Measurements from ENCODE around the gene TRIM52.
"Not testable (repeated sequence)": the region's sequence is repeated elsewhere in the genome, so short reads cannot be mapped to it uniquely, and the experiment has no call there.

TRIM52 gene

GRCh38 chr5:181260720-181261319, at the start of gene TRIM52:
TRIM52 (minus strand) TSS chr5:181261143; CDS start chr5:181260813, 330 bp downstream.
- peak; percentile 91 for DNase-seq

GRCh38 chr5:181287331-181287730, 26.4 kb upstream of the TRIM52 start:
- ATAC-seq, result not testable (repeated sequence)

More at GRCh38 chr5:181260720-181261319, at the start of gene TRIM52:
- ATAC-seq, result peak; percentile 91

DNA sequence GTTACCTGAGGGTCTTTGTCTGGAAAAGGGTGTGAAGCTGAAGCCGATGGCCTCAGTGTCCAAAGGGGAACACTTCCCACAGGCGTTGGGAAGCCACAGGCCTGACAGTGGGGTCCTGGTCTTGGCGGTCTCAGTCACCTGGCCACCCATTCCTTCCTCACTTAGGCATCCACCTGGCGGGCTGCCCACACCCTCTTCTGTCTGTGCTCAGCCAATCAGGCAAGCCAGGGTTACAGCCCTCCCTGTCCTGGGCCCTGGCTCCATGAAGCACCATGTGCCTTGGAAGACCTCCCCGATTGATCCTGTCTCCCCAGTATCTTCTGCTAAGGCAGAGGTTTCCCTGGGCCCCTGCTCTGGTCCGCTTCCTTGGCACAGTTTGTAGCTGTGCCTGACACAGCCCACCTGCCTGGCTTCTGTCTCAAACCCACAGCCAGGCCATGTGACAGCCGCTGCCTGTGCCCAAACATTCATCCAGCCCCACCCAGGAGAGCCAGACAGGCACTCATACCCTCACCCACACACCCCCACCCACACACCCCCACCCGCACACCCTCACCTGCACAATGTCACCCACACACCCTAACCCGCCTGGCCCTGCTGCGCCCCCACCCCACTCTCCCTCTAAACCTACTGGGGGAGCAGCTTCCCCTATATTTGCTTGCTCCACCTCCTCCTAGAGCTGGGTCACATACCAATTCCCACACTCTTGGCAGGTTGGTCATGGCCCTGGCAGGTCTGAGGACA, 25.2 kb upstream of the TRIM52 start:
- not testable (repeated sequence) for DNase-seq, ATAC-seq

More at GRCh38 chr5:181287331-181287730, 26.4 kb upstream of the TRIM52 start:
- DNase-seq, result not testable (repeated sequence)

GRCh38 chr5:181283841-181284755, 23.2 kb upstream of the TRIM52 start:
- not testable (repeated sequence) for ATAC-seq, DNase-seq

- ATAC-seq (peak; percentile 28), DNase-seq (no peak)
These were observed 22.4 kb upstream of the TRIM52 start for GRCh38 chr5:181283347-181283746.

- no peak for DNase-seq
- no peak for ATAC-seq
These were observed 21.9 kb upstream of the TRIM52 start for GRCh38 chr5:181282874-181283273.

- not testable (repeated sequence) for ATAC-seq, DNase-seq
These were observed 21.5 kb upstream of the TRIM52 start for GRCh38 chr5:181282415-181282814.

DNA sequence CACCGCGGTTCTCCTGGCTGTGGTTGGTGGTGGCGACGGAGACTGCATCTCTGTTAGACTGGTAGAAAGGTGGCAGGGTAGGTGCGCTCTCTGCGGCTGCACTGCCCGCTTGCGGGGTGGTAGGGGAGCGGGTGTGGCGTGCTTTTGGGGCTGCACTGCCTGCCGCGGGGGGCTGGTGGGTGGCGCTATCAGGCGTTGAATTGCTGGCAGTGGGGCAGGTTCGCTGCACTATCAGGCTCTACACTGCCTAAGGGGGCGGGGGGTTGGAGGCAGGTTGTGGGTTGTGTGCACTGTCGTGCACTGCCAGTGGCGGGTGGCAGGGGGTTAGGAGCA, 21.0 kb upstream of the TRIM52 start:
- DNase-seq, result no peak

DNA sequence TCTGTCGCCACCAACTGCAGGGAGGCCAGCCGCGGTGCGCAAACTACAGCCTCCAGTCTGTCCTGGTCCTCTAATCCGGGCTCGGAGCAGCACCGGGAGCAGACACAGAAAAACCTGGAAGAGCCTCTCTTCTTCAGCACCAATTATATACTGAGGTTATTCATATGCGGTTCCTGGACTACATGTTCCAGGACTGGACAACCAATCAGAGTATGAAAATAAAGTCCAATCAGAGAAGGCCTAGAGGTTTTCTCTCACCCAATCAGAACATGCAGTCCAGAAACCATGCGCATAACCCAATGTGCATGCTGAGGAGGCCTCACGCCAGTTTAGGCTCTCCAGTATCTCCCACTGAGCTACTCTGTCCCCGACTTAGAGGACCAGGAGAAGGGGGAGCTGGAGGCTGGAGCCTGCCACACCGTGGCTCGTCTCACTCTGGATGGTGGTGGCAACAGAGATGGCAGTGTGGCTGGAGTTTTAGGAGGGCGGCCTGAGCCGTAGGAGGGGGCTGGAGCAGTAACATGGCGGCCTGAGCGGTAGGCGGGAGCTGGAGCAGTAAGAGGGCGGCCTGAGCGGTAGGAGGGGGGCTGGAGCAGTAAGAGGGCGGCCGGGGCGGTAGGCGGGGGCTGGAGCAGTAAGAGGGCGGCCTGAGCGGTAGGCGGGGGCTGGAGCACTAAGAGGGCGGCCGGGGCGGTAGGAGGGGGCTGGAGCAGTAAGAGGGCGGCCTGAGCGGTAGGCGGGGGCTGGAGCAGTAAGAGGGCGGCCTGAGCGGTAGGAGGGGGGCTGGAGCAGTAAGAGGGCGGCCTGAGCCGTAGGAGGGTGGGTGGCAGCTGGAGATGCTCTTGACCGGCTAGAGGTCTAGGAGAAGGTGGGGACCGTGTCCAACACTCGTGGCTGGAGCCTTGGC, 20.4 kb upstream of the TRIM52 start:
- no peak for DNase-seq
- ATAC-seq, result no peak

More for the DNA sequence above, 21.0 kb upstream of the TRIM52 start:
- no peak for ATAC-seq

- DNase-seq, result no peak
- no peak for ATAC-seq
These were observed 19.4 kb upstream of the TRIM52 start for GRCh38 chr5:181280251-181280762.

DNA sequence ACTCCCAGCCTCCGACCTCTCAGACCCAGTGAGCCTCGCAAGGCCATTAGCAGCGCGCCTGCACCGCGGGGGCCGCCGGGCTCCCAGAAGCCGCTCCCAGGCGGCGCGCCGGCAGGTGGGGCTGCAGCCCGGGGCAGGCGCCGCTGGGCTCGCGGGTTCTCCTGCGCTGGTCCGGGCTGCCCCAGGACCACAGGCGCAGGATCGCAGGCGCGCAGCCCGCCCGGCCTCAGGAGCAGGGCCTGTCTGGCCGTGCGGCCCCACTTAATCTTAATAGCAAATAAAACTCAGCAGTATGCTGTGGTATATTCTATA, 12.4 kb upstream of the TRIM52 start:
- DNase-seq, result peak; percentile 35
- ATAC-seq, result peak; percentile 36

DNA sequence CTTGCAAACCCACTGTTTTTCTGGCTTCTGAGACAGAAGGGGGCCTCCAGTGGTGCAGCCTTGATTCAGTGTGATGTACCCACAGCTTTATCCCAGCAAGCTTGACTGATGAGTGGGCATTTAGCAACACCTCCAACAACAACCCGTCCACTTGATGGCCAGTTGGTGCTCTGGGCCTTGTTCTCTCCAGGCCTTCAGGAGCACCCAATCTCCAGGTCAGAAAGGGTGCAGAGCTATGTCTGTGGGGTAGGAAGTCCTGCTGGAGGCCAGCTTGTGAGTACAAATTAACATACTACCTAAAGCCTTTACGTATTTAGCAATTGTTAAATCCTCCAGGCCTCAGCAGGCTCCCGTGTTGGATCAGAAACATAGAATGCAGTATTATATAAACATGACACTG, 10.1 kb upstream of the TRIM52 start:
- ATAC-seq (no peak), DNase-seq (no peak)

GRCh38 chr5:181267907-181268306, 7.0 kb upstream of the TRIM52 start:
- not testable (repeated sequence) for DNase-seq

GRCh38 chr5:181267291-181267904, 6.5 kb upstream of the TRIM52 start:
- not testable (repeated sequence) for DNase-seq, ATAC-seq

More at GRCh38 chr5:181267907-181268306, 7.0 kb upstream of the TRIM52 start:
- ATAC-seq, result not testable (repeated sequence)

GRCh38 chr5:181265092-181265671, 4.2 kb upstream of the TRIM52 start:
- DNase-seq, result no peak
- no peak for ATAC-seq

DNA sequence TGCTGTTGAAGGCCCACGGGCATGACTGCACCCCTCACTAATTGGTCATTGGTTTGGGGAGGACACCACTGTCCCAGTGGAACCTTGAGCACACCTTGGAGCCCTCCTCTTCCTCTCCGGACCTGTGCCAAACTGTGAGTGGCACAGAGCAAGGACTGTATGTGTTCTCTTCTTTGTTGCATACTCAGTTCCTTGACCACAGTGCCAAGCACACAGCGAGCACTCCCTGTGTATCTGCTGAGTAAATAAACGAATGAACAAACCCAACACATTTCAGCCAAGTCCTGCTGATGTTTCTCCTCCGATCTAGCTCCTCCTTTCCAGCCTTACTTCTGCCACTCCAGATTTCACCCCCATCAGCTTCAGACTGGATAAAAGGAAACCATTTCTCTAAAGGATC, 2.7 kb upstream of the TRIM52 start:
- ATAC-seq, result no peak

GRCh38 chr5:181261320-181262049, 542 bp upstream of the TRIM52 start:
- ATAC-seq (peak; percentile 62), DNase-seq (peak; percentile 73)

More for the DNA sequence above, 2.7 kb upstream of the TRIM52 start:
- DNase-seq, result no peak

- no peak for DNase-seq
- no peak for ATAC-seq
These were observed 796 bp downstream of the TRIM52 start for GRCh38 chr5:181259974-181260719.

GRCh38 chr5:181259283-181259682, 1.7 kb downstream of the TRIM52 start:
- DNase-seq (no peak), ATAC-seq (no peak)
